GM19240 (cell line): Measurements from ENCODE around the gene MAN1A2.
A peak's percentile ranks its signal among the peaks of the same experiment; 100 is the strongest.
"Not testable (repeated sequence)": the region's sequence is repeated elsewhere in the genome, so short reads cannot be mapped to it uniquely, and the experiment has no call there.

Experiments used
- DNase-seq: peaks from one replicate; pipeline ENCODE4 v3.0.0; 2011; ENCODE audit warnings: low spot score; ENCODE audit not compliant: insufficient read length

MAN1A2 gene

DNA sequence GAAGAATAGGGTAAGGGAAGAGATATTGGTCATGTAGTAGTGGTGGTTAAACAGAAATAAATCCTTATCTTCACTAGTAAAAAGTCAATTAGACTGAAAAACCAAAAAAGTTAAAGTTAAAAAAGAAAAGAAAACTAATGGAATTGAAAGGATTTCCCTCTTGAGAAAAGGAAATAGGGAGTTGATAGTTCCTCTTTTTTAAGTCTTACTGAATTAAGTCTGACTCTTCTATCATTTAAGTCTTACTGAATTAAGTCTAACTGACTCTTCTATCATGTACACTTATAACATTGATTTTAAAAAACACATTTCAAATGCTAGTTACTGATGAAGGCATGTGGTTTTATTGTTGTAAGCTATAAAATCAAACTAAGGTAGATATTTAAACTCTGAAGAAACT is 189.1 kb downstream of the MAN1A2 start:
- DNase-seq, result no peak

DNA sequence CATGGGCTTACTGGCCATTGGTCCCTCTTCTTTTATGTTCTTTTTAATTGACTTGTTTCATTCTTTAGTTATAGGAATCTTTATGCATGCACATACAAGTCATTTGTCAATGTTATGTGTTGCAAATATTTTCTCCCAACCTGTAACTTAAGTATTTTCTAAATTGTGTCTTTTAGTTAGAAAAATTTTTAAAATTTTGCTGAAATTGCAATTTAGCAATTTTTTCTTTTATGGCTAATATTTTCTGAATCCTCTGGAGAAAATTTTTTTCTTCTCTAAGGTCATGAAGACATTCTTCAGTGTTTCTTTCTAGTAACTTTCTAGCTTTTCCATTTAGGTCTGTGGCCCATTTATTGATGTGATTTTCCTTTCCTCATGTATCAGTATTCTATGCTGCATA is 189.7 kb downstream of the MAN1A2 start:
- DNase-seq, result no peak

DNA sequence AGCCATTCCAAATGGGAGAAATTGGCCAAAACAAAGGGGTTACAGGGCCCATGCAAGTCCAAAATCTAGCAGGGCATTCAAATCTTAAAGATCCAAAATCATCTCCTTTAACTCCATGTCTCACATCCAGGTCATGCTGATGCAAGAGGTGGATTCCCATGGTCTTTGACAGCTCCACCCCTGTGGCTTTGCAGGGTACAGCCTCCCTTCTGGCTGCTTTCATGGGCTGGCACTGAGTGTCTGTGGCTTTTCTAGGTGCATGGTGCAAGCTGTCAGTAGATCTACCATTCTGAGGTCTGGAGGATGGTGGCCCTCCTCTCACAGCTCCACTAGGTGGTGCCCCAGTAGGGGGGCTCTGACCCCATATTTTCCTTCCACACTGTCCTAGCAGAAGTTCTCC is 191.2 kb downstream of the MAN1A2 start:
- not testable (repeated sequence) for DNase-seq

DNA sequence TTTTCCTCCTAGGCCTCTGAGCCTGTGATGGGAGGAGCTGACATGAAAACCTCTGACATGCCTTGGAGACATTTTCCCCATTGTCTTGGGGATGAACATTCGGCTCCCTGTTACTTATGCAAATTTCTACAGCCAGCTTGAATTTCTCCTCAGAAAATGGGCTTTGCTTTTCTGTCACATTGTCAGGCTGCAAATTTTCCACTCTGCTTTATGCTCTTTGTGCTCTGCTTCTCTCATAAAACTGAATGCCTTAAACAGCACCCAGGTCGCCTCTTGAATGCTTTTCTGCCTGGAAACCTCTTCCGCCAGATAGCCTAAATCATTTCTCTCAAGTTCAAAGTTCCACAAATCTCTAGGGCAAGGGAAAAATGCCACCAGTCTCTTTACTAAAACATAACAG is 191.9 kb downstream of the MAN1A2 start:
- DNase-seq, result no peak

DNA sequence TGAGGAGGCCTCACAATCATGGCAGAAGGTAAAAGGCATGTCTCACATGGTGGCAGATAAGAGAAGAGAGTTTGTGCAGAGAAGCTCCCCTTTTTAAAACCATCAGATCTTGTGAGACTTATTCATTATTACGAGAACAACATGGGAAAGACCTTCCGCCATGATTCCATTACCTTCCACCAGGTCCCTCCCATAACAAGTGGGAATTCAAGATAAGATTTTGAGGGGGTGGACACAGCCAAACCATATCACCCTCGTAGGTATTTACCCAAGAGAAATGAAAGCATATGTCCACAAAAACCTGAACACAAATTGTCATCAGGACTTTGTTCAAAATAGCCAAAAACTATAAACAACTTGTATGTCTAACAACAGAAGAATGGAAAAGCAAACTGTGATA is 192.7 kb downstream of the MAN1A2 start:
- DNase-seq, result no peak

DNA sequence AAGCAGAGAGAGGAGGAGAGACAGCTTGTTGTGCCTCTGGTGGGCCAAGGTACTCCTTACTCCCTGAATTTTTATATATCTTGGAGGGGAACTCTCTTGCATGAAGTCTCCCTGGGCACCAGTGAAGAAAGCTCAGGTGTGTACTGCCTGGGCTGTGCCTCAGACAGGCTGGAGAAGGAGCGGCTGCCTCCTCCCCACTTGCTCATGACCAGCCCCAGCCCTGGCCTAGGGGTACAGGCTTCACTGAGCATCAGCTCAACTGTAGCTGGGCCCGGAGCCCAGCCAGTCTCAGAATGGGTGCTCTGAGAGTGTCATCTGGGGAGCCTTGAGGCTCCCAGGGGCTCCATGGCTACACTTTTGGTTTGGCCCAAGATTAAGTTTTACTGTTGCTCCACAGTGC is 193.8 kb downstream of the MAN1A2 start:
- DNase-seq, result no peak

DNA sequence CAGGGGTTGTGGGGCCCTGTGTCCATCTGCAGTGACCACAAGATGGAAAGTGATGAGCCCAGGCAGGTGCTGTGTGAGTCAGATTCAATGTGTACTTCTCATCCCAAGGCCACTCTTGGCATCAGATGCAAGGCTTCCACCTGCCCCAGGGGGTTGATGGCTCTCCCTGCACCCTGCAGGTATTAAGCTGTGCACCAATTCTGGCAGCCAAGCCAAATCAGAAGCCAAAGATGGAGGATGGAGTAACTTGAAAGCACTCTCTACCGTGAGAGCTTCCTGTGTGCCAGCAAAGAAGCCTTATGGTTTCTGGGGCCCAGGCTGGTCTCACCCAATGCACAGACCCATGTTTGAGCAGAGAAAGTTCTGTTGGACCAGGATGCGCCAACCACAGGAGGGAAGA is 194.3 kb downstream of the MAN1A2 start:
- DNase-seq, result no peak

DNA sequence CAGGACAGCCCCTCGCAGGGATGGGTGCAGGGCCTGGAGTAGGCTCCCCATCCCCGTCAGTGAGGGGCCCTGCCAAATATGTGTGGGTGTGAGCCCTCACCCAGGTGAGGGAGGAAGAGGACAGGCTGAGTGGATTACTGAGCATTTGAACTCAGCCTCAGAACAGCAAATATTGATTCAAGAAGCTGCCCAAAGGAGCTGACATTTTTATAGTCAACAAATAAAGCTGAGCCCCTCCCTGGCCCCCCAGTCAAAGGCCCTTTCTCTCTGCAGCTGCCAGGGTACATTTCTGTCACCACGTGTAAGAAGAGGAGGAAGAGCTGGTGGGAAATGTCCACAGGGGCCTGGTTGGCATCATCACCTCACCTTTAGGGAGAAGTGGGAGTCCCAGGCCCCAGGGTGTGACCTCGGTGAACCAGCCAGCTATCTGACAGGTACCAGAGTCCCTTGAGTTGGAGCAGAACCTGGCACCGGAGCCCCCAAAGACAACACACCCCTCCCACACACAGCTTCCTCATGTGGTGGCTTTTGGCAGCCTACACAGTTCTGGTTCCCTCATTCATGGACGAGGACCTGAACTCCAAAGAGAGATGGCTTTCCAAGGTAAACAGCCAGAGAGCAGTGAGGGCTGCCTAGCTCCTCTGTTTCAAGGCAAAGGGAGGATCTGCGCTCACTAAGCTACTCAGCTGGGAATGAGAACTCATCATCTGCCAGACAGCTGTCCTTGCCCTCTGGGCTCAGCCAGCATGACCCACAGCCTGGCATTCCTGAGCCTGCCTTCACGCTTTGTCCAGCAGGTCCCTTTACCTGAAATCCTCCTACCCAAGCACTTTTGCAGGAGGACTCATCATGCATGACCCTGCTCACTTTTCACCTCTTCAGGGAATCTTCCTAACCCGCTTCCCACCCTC is 195.6 kb downstream of the MAN1A2 start:
- no peak for DNase-seq

DNA sequence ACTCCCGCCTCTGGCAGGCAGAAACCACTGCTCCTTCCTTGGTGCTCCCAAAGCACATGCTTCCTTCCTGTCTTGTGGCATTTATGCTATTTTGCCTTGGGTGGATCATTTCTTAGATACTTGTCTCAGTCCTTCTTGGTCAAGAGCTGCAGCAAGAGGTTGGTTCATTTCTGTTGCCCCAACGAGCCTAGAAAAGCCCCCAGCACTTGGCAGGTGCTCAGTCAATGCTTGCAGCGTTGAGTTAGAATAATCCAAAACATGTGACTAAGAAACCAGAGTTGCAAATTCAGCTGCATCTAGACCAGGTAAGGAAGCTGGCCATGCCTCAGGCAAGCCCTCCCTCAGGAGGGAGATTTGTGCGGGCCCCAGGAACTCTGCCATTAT is 196.2 kb downstream of the MAN1A2 start:
- no peak for DNase-seq

DNA sequence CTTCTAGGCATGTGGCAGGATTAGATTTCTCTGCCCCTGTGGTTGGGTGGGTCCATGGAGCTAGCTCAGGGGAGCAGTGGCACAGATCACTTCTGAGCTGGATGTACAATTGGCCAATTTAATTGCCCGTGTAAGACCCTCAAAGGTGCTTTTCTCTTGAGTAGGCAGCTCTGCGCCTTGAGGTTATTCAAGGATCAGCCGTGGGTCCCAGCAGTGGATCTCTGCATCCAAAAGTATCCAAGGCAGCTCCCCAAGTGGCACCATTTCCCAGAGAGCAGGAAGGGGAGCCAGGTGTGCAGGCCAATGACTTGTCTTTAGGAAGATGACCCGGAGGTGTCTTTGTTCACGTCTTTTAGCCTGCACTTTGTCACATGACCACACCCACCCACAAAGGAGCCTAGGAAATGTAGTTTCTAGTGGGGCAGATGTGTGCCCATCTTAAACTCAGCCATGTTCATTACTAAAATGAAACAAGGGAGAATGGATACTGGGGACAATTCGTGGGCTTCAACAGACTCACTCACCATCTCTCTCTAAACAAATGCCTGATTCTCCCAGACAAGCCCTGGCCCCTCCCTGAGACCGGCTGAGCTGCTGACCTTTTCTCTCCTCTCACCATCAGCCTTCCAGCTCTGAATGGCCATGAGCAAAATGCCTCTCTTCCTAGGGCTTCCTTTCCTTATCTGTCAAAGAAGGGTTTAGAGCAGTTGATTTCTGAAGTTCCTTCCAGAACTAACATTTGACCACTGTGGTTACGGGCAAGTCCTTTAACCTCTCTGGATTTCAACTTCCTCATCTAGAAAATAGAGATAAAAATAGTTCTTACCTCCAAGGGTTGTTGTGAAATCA is 197.2 kb downstream of the MAN1A2 start:
- no peak for DNase-seq

DNA sequence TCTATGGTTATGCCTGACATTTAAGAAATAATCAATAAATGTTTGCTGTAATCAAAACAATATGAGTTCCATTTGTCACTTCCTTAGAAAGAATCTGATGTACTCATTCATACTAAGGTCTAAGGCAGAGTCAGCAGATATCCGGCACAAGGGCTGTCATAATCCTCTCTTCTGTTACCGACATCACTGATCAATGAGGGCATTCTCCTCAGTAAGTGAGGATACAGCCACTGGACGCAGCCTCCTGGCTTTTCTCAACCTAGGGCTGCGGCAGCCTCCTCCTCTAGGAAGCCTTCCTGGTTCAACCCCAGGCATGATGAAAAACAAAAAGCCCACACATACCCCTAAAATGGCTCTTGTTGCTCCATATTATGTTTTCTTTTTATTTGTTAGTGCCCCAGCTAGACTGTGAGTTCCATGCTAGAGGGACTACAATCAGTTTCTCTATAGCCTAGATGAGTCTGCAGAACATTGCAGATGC is 197.9 kb downstream of the MAN1A2 start:
- DNase-seq, result no peak

DNA sequence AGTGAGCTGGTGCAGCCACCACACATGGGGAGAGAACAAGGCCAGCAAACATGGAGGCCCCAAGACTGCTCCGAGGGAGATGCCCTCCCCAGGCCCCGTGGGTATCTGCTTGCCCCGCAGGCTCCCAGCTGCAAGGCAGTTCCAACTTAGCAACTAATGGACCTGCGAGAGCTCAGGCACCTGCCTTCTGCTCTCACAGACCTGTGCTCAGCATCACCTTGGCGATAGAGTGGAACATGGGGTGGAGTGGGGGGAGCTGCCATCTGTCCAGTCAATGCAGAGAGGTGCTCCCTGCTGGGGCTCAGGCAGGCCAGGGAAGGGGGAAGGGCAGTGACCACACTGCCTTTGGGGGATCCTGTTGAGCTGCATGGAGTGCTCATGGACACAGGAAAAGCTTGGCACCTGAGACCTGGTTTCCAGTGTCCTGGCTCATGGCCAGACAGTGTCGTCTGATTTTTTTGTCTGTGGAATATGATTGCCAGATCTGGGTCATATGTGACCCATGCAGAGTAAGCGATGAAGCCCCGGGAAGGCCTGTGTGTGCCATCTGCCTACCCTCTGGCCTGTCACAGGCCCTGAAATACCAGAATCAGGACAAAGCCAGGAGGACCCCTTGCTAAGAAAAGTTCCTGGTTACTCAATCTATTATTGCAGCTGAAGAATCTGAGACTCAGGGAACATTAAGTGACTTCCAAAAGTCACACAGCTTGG is 198.7 kb downstream of the MAN1A2 start:
- DNase-seq, result no peak

DNA sequence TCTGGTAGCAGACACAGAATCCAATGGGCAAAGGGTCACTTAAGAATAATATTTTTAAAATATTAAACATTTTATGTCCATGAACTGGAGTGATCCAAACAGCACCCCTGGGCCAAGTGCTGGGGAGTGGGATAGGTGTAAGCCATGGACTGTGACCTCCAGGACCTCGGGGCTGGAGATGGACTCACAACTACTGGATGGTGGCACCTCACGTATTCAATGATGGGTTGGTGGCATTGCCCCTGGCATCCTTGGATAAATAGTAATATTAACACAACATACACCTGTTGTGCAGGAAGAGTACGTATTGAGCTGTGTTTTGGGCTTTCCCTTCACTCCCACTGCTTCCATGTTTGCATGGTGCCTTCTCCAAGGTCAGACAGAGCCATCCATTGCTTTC is 199.3 kb downstream of the MAN1A2 start:
- no peak for DNase-seq

DNA sequence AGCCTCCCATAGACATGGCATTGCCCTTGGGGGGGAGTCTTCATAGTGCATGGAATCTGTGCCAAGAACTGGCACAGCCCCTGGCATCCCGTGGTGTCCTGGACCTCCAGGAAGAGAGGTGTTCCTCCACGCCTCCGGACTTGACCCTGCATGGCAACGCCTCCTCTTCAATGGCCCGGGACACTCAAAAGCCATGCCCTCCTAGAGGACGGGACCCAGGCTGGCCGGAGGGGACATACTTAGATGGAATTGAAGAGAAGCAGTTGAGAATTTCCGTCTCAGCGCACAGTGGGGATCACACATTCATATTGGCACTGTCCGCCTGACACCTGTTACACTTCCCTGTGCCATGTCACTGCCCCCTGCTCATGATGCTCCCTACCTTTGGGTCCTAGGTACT is 200.2 kb downstream of the MAN1A2 start:
- no peak for DNase-seq

DNA sequence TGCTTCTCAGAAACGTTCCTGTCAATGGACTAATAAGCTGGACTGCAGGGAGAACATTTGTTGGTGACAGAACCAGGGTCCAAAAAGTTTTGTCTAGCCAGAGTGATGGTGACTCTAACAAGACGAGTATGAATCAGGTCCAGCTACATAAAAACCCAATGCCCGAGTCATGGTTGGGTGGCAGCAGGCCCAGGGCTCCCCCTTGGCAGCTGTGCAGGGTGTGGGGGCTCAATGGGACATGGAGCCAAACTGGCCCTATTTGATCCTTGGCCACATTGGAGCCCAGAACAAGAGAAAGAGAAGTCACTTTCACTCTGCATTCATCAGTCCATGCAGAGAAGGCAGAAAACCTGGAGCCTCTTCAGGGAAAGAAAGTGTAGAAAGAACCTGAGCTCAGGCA is 200.7 kb downstream of the MAN1A2 start:
- no peak for DNase-seq

DNA sequence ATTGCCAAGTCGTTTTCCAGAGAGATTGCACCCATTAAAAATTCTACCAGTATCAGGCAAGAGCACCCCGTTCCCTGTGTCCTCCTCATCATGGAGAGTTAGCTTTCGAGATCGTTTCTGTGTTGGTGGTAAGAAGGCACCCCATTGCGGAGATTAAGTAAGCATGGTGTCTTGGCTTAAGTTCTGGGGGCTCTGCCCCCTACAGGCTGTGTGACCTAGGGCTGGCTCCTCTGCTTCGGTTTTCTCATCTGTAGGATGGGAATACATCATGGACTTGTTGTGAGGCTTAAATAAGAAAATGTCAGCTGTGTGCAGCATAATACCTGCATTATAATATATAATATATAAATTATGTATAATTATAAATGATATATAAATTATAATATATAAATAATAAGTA is 201.8 kb downstream of the MAN1A2 start:
- DNase-seq, result no peak

DNA sequence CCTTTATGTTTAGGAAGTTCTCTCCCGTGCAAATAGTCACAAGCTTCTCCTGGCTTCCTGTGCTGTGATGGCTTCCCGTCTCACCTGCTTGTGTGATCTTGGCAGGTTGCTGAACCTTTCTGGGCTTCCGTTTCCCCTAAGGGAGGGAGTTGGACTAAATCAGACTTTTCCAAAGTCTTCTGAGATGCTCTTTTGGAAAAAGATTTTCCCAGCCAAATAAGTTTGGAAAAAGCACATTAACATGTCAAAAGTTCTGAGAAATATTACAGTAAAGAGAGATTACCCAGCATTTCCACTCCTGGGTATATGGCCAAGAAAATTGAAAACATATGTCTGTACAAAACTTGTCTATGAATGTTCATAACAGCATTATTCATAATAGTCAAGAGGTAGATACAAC is 202.6 kb downstream of the MAN1A2 start:
- no peak for DNase-seq

DNA sequence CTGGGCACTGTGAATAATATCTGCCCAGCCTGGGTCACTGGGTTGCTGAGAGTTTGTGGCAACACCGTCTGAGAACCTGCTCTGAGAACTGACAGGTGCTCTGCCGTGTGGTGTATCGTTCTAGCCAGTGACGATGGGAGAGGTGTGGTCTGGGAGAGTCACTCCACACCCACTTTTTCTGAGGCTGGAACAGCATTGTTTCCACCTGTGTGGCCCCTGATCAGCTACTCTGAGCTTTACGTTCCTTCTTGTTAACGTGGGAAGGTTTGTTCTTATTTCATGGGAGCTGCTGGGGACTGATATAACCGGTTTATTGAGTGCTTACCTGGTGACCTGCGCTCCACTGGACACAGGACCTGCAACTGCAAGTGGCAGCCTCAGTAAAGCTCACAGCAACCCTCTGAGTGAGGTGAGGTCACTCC is 203.8 kb downstream of the MAN1A2 start:
- no peak for DNase-seq

DNA sequence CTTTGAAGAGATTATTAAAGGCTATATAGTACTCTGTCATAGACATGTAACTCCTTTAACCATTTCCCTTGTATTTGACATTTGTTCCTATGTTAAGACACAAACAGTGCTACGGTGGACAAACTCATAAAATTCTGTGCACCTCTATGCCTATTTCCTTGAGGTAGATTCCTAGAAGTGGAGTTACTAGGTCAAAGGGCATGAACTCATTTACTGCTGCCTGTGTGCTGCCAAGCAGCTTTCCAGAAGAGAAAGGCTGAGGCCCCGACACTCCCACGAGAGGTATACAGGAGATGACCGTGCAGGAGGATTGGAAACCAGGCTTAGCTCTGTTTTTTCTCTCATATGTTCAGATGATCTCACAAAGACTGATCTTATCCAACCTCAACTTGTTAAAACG is 204.2 kb downstream of the MAN1A2 start:
- no peak for DNase-seq

DNA sequence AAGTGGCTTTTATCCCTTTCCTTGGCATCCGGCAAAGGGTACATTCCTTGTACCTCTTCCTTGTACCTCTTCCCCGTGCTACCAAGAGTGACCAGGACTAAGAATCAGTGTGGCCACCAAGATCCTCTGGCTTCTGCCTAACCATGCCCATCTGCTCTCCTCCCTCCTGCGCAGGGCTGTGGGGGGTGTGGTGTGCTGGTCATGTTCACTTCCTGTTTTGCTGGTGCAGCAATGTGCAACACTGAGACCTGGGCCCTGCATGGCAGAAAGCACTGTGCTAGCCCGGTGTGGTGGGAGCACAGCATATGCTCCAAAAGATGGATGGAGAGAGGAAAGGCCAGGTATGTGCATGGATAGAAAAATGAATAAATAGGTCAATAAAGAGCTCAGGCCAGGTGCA is 205.3 kb downstream of the MAN1A2 start:
- DNase-seq, result peak; percentile 38

DNA sequence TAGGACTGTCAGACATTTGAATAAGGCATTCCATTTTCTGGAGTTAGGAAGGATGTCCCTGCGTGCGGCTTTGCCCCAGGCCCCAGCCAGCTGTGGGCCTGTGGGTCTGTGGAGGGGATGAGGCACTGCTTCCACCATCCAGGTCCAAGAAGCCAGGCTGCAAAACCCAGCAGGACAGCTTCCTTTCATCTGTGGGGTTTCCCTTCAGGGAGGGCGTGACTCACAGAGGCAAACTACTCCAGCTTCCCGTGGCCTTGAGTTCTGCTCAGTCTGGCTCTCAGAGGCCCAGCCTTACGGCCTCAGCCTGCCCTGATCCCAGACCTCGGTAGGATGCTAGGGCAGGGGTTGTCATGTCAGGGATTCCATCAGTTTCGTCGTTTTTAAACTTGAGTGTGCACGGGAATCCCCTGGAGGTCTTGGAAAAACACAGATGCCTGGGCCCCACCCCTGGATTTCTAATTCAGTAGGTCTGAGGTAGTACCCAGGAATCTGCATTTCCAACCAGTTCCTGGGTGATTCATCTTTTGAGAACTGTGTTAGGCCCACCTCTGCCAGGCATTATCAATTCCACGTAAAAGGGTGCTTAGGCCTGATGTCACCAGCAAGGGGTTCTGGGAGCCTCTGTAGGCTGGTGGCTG is 206.3 kb downstream of the MAN1A2 start:
- no peak for DNase-seq
